Caco-2 (cell line): ENCODE data around the gene SAG. TPM values are rescaled to one million over a fixed set of nuclear protein-coding genes. Genes with fewer than 3 reads are reported as not detected.
A peak's percentile ranks its signal among the peaks of the same experiment; 100 is the strongest.

ENCODE experiments used
- BruUV-seq: library from RNA; stranded (reverse); fragments of 400-500 nt; replicated peaks from 2 replicates; lab custom pipeline; 2021; lab: Mats Ljungman, UMichigan
- CTCF ChIA-PET: fragments of 300-600 bp; sonication (Branson Sonifier 250); formaldehyde crosslinking; loops from one replicate; lab custom pipeline; 2022; ENCODE audit warnings: antibody characterized with exemption; lab: Charles Lee
- POLR2A ChIA-PET: fragments of 300-600 bp; sonication (Branson Sonifier 250); formaldehyde crosslinking; loops from one replicate; lab custom pipeline; 2022; ENCODE audit warnings: antibody characterized with exemption; lab: Charles Lee
- DNase-seq, 2 experiments: peaks; one replicate each; pipeline versions ENCODE4 v3.0.0 to v3.0.0-alpha.2; 2020 to 2022
- H3K27me3 ChIP-seq: replicated peaks from 2 replicates; pipeline ENCODE4 v1.6.0; 2011; ENCODE audit warnings: low read length; ENCODE audit not compliant: control insufficient read depth, insufficient read depth
- H3K36me3 ChIP-seq: 2 replicates; pipeline ENCODE4 v1.5.1; 2011; ENCODE audit warnings: low read length; ENCODE audit not compliant: control insufficient read depth, insufficient read depth
- H3K4me1 ChIP-seq: fragments of 250-450 bp; sonication (Bioruptor Pico); 2 replicates; pipeline ENCODE4 v1.5.1; 2020; ENCODE audit warnings: mild to moderate bottlenecking
- H3K4me3 ChIP-seq: 2 replicates; pipeline ENCODE4 v1.5.1; 2011; ENCODE audit warnings: low read depth, mild to moderate bottlenecking, control low read depth, low read length
- H3K9me3 ChIP-seq: fragments of 250-450 bp; sonication (Bioruptor Pico); 2 replicates; pipeline ENCODE4 v1.5.1; 2020; ENCODE audit warnings: mild to moderate bottlenecking, moderate library complexity
- H3K27ac Mint-ChIP-seq: one replicate; pipeline ENCODE4 v1.8.0; 2022; ENCODE audit warnings: mixed read lengths; ENCODE audit not compliant: unreplicated experiment
- H3K27me3 Mint-ChIP-seq: one replicate; pipeline ENCODE4 v1.8.0; 2022; ENCODE audit warnings: mixed read lengths; ENCODE audit not compliant: insufficient read depth, unreplicated experiment
- H3K36me3 Mint-ChIP-seq: one replicate; pipeline ENCODE4 v1.8.0; 2022; ENCODE audit warnings: mild to moderate bottlenecking, mixed read lengths; ENCODE audit not compliant: insufficient read depth, unreplicated experiment
- H3K4me1 Mint-ChIP-seq: one replicate; pipeline ENCODE4 v1.8.0; 2022; ENCODE audit warnings: low read depth, mixed read lengths; ENCODE audit not compliant: unreplicated experiment
- H3K4me3 Mint-ChIP-seq: one replicate; pipeline ENCODE4 v1.8.0; 2022; ENCODE audit warnings: mild to moderate bottlenecking, moderate library complexity, mixed read lengths; ENCODE audit not compliant: unreplicated experiment
- H3K9me3 Mint-ChIP-seq: one replicate; pipeline ENCODE4 v1.8.0; 2022; ENCODE audit warnings: mixed read lengths; ENCODE audit not compliant: unreplicated experiment
- intact Hi-C: fragments of 100-400 bp; cut with micrococcal nuclease; formaldehyde crosslinking; loops from one replicate; pipeline ENCODE4 v1.10.0; 2022; ENCODE audit not compliant: unreplicated experiment
- total RNA-seq: library from RNA; stranded (reverse); gene quantifications from 2 replicates; pipeline ENCODE4 v1.2.3, GENCODE V29; 2022
- TF ChIP-seq, protein P1 (sequence below), 2 experiments: fragments of 200-600 bp in 1 of 2; IDR thresholded peaks; 1 replicate in 1 of 2; 2 replicates in 1 of 2; pipeline versions ENCODE4 v1.5.1 to v1.8.0; 2011 to 2022; ENCODE audit warnings: antibody characterized with exemption in 1 of 2, control low read depth in 1 of 2, inconsistent platforms in 1 of 2, low read depth in 1 of 2, low read length in 1 of 2, mild to moderate bottlenecking in 1 of 2, moderate library complexity in 1 of 2; ENCODE audit not compliant: insufficient read depth in 1 of 2, severe bottlenecking in 1 of 2, unreplicated experiment in 1 of 2

The SAG gene
- total RNA-seq, 1 experiment from 2014 or later, result not detected

- ChIA-PET CTCF (no interaction called here), POLR2A (no interaction called here)
- Mint-ChIP-seq H3K4me1 (peaks cover 18% of the 10 kb centered on the region), H3K27me3 (no peaks in the 10 kb centered on the region), H3K27ac (no peak overlapping the region), H3K36me3 (peaks cover 59% of the 10 kb centered on the region), H3K4me3 (no peak overlapping the region), H3K9me3 (no peaks in the 10 kb centered on the region)
- Histone ChIP-seq H3K4me1 (no peaks in the 10 kb centered on the region), H3K4me3 (no peak overlapping the region), H3K27me3 (no peaks in the 10 kb centered on the region), H3K36me3 (no peaks in the 10 kb centered on the region), H3K9me3 (no peaks in the 10 kb centered on the region)
- TF ChIP-seq, protein P1, sequence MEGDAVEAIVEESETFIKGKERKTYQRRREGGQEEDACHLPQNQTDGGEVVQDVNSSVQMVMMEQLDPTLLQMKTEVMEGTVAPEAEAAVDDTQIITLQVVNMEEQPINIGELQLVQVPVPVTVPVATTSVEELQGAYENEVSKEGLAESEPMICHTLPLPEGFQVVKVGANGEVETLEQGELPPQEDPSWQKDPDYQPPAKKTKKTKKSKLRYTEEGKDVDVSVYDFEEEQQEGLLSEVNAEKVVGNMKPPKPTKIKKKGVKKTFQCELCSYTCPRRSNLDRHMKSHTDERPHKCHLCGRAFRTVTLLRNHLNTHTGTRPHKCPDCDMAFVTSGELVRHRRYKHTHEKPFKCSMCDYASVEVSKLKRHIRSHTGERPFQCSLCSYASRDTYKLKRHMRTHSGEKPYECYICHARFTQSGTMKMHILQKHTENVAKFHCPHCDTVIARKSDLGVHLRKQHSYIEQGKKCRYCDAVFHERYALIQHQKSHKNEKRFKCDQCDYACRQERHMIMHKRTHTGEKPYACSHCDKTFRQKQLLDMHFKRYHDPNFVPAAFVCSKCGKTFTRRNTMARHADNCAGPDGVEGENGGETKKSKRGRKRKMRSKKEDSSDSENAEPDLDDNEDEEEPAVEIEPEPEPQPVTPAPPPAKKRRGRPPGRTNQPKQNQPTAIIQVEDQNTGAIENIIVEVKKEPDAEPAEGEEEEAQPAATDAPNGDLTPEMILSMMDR (IDR thresholded peaks at IDR 0.05; ENCODE audit: insufficient read depth in 1 of 2, low read depth in 1 of 2, low read length in 1 of 2, severe bottlenecking in 1 of 2, unreplicated experiment in 1 of 2), result no peak
- BruUV-seq, result no TSS peak
- intact Hi-C loops, result no loop called here
- DNase-seq, result no peak
Observed at GRCh38 chr2:233375490-233376314, 68.1 kb downstream of the SAG start.

DNA sequence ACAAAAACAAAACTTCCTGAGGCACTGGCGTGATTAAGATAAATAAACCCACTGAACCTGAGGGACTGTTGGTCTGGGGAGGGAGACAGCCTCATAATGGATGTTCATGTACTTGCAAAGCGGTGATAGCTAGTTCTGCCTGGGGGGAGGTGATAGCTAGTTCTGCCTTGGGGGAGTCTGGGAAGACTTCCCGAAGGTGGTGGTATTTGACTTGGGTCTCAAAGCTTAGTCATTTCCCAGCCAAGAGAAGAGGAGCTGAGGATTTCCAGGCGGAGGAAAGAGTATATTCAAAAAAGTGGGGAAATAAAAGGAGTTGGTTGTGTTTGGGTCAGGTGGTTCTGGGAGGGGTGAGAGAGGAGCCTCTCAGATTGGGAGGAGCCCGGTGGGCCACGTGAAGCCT, 71.4 kb downstream of the SAG start:
- ChIA-PET CTCF (no interaction called here), POLR2A (no interaction called here)
- H3K27me3 ChIP-seq, result no peaks in the 10 kb centered on the region
- Mint-ChIP-seq H3K4me1 (peaks cover 26% of the 10 kb centered on the region), H3K27me3 (no peaks in the 10 kb centered on the region), H3K27ac (peak overlapping the region; percentile 14), H3K9me3 (no peaks in the 10 kb centered on the region), H3K36me3 (peaks cover 57% of the 10 kb centered on the region), H3K4me3 (no peak overlapping the region)
- intact Hi-C loops, result no loop called here
- H3K9me3 ChIP-seq, result no peaks in the 10 kb centered on the region
- no peaks in the 10 kb centered on the region for H3K36me3 ChIP-seq
- no peak for DNase-seq
- BruUV-seq, result no TSS peak
- H3K4me3 ChIP-seq, result no peak overlapping the region
- no peaks in the 10 kb centered on the region for H3K4me1 ChIP-seq
- TF ChIP-seq, protein P1 (IDR thresholded peaks at IDR 0.05; ENCODE audit: insufficient read depth in 1 of 2, low read depth in 1 of 2, low read length in 1 of 2, severe bottlenecking in 1 of 2, unreplicated experiment in 1 of 2), result no peak

DNA sequence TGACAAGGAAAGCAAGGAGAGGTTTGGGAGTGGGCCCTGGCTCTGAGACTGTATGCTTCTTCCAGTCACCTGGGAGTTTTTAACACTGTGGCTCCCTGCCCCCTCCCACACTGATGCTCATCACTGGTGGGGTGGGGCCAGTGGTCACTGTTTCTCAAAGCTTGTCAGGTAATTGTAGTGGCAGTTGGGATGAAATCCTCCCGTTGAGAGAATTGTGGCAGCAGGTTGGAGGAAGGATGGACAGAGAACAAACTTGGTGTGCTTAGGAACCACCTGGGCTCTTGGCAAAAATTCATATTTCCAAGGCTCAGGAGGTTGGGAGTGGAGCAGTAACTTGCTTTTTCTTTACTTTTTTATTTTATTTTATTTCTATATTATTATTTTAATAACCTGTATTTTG, 71.8 kb downstream of the SAG start:
- Histone ChIP-seq H3K4me3 (no peak overlapping the region), H3K9me3 (no peaks in the 10 kb centered on the region), H3K27me3 (no peaks in the 10 kb centered on the region), H3K36me3 (no peaks in the 10 kb centered on the region), H3K4me1 (no peaks in the 10 kb centered on the region)
- TF ChIP-seq, protein P1 (IDR thresholded peaks at IDR 0.05; ENCODE audit: insufficient read depth in 1 of 2, low read depth in 1 of 2, low read length in 1 of 2, severe bottlenecking in 1 of 2, unreplicated experiment in 1 of 2), result no peak
- BruUV-seq, result no TSS peak
- CTCF ChIA-PET, result no interaction called here
- H3K27me3 Mint-ChIP-seq, result no peaks in the 10 kb centered on the region
- H3K4me3 Mint-ChIP-seq, result no peak overlapping the region
- POLR2A ChIA-PET, result no interaction called here
- intact Hi-C loops, result no loop called here
- H3K27ac Mint-ChIP-seq, result peak overlapping the region; percentile 14
- H3K36me3 Mint-ChIP-seq, result peaks cover 59% of the 10 kb centered on the region
- H3K9me3 Mint-ChIP-seq, result no peaks in the 10 kb centered on the region
- H3K4me1 Mint-ChIP-seq, result peaks cover 30% of the 10 kb centered on the region
- no peak for DNase-seq
